Measurements from ENCODE around the gene STAB2.

- TF ChIP-seq CTCF (IDR thresholded peaks at IDR 0.05) (no peak), POLR2A (IDR thresholded peaks at IDR 0.05) (no peak)
Measured at GRCh38 chr12:103799857-103800771, 213.0 kb downstream of the STAB2 start.
